NCI-H1105 treated with DMSO at 0.1 percent for 48 hours (cell line): ENCODE data around the gene CENPX.

Source experiments
- DNase-seq: peaks from one replicate; lab custom pipeline; 2025; lab: John Stamatoyannopoulos, UW

CENPX gene

GRCh38 chr17:82022310-82022980 is at the start of gene CENPX:
Gene CENPX (minus strand): TSS chr17:82022878. CDS start chr17:82022861, 17 bp downstream.
- DNase-seq, result no peak

GRCh38 chr17:82070611-82071010 is 47.9 kb upstream of the CENPX start:
- DNase-seq, result no peak

- peak; percentile 16 for DNase-seq
Observed at GRCh38 chr17:82065638-82066303, 43.1 kb upstream of the CENPX start, which contains the start of gene DUS1L. Gene DUS1L (minus strand): TSS chr17:82065804. CDS start chr17:82065059, 745 bp downstream.

GRCh38 chr17:82065193-82065637 is 42.5 kb upstream of the CENPX start:
- no peak for DNase-seq

- peak; percentile 22 for DNase-seq
Observed at GRCh38 chr17:82064433-82065192, 41.9 kb upstream of the CENPX start.

- DNase-seq, result no peak
Observed at GRCh38 chr17:82063424-82064415, 41.0 kb upstream of the CENPX start.

- no peak for DNase-seq
Observed at GRCh38 chr17:82062984-82063368, 40.3 kb upstream of the CENPX start.

- DNase-seq, result no peak
Observed at GRCh38 chr17:82062076-82062983, 39.7 kb upstream of the CENPX start.

- no peak for DNase-seq
Observed at GRCh38 chr17:82061047-82061925, 38.6 kb upstream of the CENPX start.

- no peak for DNase-seq
Observed at GRCh38 chr17:82060614-82061013, 37.9 kb upstream of the CENPX start.

- DNase-seq, result no peak
Observed at GRCh38 chr17:82060001-82060380, 37.3 kb upstream of the CENPX start.

- no peak for DNase-seq
Observed at GRCh38 chr17:82059272-82060000, 36.8 kb upstream of the CENPX start.

- no peak for DNase-seq
Observed at GRCh38 chr17:82058855-82059249, 36.2 kb upstream of the CENPX start.

GRCh38 chr17:82058230-82058854 is 35.7 kb upstream of the CENPX start:
- DNase-seq, result no peak

GRCh38 chr17:82056729-82057621 is 34.3 kb upstream of the CENPX start:
- DNase-seq, result no peak

GRCh38 chr17:82055965-82056728 is 33.5 kb upstream of the CENPX start:
- DNase-seq, result no peak
